Tibial artery (tissue), 4 donors: ENCODE data around the gene ADSS1.

Experiments
- DNase-seq, 2 donors: peaks; one replicate each; pipeline ENCODE4 v3.0.0-alpha.2; 2019
- H3K27ac ChIP-seq, 2 donors: fragments of 200-600 bp; sonication (generic) in 1 of 2; 1 replicate in 1 of 2; 2 replicates in 1 of 2; pipeline ENCODE4 v1.5.1; 2018 to 2019; ENCODE audit warnings: mild to moderate bottlenecking in 1 of 2
- H3K27me3 ChIP-seq, 2 donors: fragments of 200-600 bp; sonication (generic) in 1 of 2; one replicate each; pipeline versions ENCODE4 v1.5.1 to v1.6.0; 2016 to 2019
- H3K36me3 ChIP-seq, 3 donors: fragments of 200-600 bp; sonication (generic) in 2 of 3; one replicate each; pipeline ENCODE4 v1.5.1; 2016 to 2019; ENCODE audit warnings: mild to moderate bottlenecking in 2 of 3
- H3K4me1 ChIP-seq, 4 donors: fragments of 200-600 bp; sonication (generic) in 2 of 4; 1 replicate in 3 of 4; 2 replicates in 1 of 4; pipeline ENCODE4 v1.5.1; 2016 to 2019
- H3K4me3 ChIP-seq, 2 donors: fragments of 200-600 bp; sonication (generic) in 1 of 2; 1 replicate in 1 of 2; 2 replicates in 1 of 2; pipeline ENCODE4 v1.5.1; 2018 to 2019; ENCODE audit warnings: mild to moderate bottlenecking in 2 of 2
- H3K9me3 ChIP-seq, 3 donors: fragments of 200-600 bp; sonication (generic) in 1 of 3; one replicate each; pipeline ENCODE4 v1.5.1; 2016 to 2019
- CTCF ChIP-seq, 2 experiments: fragments of 200-600 bp in 1 of 2; fragments of 450-650 bp in 1 of 2; IDR thresholded peaks; one replicate each; pipeline ENCODE4 v1.5.1; 2017 to 2019; ENCODE audit warnings: antibody characterized with exemption in 2 of 2, mild to moderate bottlenecking in 1 of 2, moderate library complexity in 1 of 2
- intact Hi-C: fragments of 100-400 bp; cut with DNase I; formaldehyde crosslinking; loops from one replicate; pipeline ENCODE4 v1.15.0; 2023; ENCODE audit warnings: low total_unique reads

The ADSS1 gene

GRCh38 chr14:104782086-104782807 is 58.2 kb downstream of the ADSS1 start:
- intact Hi-C loops: no loop called here
- peaks cover 0 to 28% (median 19%) of the 10 kb centered on the region in 4 donors for H3K4me1 ChIP-seq
- no peaks in the 10 kb centered on the region for H3K27me3 ChIP-seq
- H3K27ac ChIP-seq: no peak overlapping the region
- H3K9me3 ChIP-seq: no peaks in the 10 kb centered on the region
- H3K36me3 ChIP-seq: peaks cover 0 to 79% (median 34%) of the 10 kb centered on the region in 3 donors
- DNase-seq: no peak
- H3K4me3 ChIP-seq: no peak overlapping the region
- no peak for TF ChIP-seq CTCF (IDR thresholded peaks at IDR 0.05)

- Histone ChIP-seq H3K4me3 (no peak overlapping the region), H3K36me3 (peaks cover 0 to 79% (median 36%) of the 10 kb centered on the region in 3 donors), H3K4me1 (peaks cover 0 to 33% (median 24%) of the 10 kb centered on the region in 4 donors), H3K9me3 (no peaks in the 10 kb centered on the region), H3K27me3 (no peaks in the 10 kb centered on the region), H3K27ac (no peak overlapping the region)
- DNase-seq: no peak
- intact Hi-C loops: no loop called here
- no peak for TF ChIP-seq CTCF (IDR thresholded peaks at IDR 0.05)
Measured at GRCh38 chr14:104782808-104783139, 58.7 kb downstream of the ADSS1 start.

- DNase-seq: no peak
- intact Hi-C loops: no loop called here
Measured at GRCh38 chr14:104783484-104784217, 59.6 kb downstream of the ADSS1 start.

GRCh38 chr14:104784218-104784568 is 60.2 kb downstream of the ADSS1 start:
- Histone ChIP-seq H3K4me1 (peaks cover 0 to 48% (median 33%) of the 10 kb centered on the region in 4 donors), H3K27me3 (no peaks in the 10 kb centered on the region), H3K36me3 (peaks cover 0 to 79% (median 42%) of the 10 kb centered on the region in 3 donors), H3K9me3 (no peaks in the 10 kb centered on the region), H3K4me3 (no peak overlapping the region), H3K27ac (no peak overlapping the region)
- DNase-seq: no peak
- TF ChIP-seq CTCF (IDR thresholded peaks at IDR 0.05): no peak
- intact Hi-C loops: no loop called here

More at GRCh38 chr14:104783484-104784217, 59.6 kb downstream of the ADSS1 start:
- no peaks in the 10 kb centered on the region for H3K27me3 ChIP-seq
- peaks cover 0 to 79% (median 42%) of the 10 kb centered on the region in 3 donors for H3K36me3 ChIP-seq
- H3K4me3 ChIP-seq: no peak overlapping the region
- TF ChIP-seq CTCF (IDR thresholded peaks at IDR 0.05): no peak
- H3K4me1 ChIP-seq: peaks cover 0 to 42% (median 30%) of the 10 kb centered on the region in 4 donors
- H3K27ac ChIP-seq: no peak overlapping the region
- H3K9me3 ChIP-seq: no peaks in the 10 kb centered on the region

GRCh38 chr14:104784846-104785707 is 61.0 kb downstream of the ADSS1 start:
- Histone ChIP-seq H3K4me1 (peaks cover 0 to 56% (median 33%) of the 10 kb centered on the region in 4 donors), H3K9me3 (no peaks in the 10 kb centered on the region), H3K27ac (no peak overlapping the region), H3K4me3 (no peak overlapping the region), H3K36me3 (peaks cover 5 to 79% (median 43%) of the 10 kb centered on the region in 3 donors), H3K27me3 (no peaks in the 10 kb centered on the region)
- no peak for DNase-seq
- no peak for TF ChIP-seq CTCF (IDR thresholded peaks at IDR 0.05)
- intact Hi-C loops: no loop called here
